GM10266 (cell line): ENCODE data around the gene MAP1LC3B2.

Experiments
- DNase-seq: peaks from one replicate; pipeline ENCODE4 v3.0.0; 2012; ENCODE audit errors: extremely low spot score
- TF ChIP-seq, protein P1 (sequence below): IDR thresholded peaks from 2 replicates; pipeline ENCODE4 v1.5.1; 2012; ENCODE audit warnings: mild to moderate bottlenecking, low read depth; ENCODE audit not compliant: control insufficient read depth, insufficient read depth; ENCODE audit errors: missing control alignments

Gene MAP1LC3B2

GRCh38 chr12:116603546-116604177 is 44.5 kb downstream of the MAP1LC3B2 start:
- DNase-seq, result no peak

DNA sequence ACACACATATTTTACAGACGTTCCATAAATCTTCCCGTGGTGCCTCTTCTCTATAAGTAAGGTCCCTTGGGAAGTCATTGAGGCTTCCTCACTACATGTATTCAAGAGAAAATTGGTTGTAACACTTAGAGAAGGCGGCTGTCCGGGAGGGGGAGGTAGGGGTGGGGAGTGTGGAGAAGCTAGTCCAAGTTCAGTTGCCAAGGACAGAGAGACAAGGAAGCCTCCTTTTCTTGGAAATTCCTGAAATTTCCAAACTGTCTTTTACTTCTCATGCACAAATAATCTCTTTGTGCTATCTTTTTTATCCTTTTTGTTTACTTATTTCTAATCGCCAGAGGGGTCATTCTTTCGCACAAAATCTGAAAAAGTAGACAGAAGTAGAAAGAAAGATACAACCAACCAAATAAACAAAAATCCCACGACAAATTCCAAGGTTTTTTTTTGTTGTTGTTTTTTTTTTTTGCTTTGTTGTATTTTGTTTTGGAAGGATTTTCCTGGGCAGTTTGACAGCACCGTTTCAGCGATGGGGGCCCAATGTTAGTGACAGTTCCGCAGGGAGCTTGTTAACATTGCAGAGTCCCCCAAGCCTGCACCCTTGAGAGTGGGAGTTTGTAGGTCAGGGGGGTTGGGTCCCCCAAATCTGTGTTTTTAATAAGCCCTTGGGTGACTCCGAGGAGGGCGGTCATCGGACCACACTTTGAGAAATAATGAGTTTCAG is 45.2 kb downstream of the MAP1LC3B2 start:
- DNase-seq, result no peak

More at GRCh38 chr12:116603546-116604177, 44.5 kb downstream of the MAP1LC3B2 start:
- TF ChIP-seq, protein P1, sequence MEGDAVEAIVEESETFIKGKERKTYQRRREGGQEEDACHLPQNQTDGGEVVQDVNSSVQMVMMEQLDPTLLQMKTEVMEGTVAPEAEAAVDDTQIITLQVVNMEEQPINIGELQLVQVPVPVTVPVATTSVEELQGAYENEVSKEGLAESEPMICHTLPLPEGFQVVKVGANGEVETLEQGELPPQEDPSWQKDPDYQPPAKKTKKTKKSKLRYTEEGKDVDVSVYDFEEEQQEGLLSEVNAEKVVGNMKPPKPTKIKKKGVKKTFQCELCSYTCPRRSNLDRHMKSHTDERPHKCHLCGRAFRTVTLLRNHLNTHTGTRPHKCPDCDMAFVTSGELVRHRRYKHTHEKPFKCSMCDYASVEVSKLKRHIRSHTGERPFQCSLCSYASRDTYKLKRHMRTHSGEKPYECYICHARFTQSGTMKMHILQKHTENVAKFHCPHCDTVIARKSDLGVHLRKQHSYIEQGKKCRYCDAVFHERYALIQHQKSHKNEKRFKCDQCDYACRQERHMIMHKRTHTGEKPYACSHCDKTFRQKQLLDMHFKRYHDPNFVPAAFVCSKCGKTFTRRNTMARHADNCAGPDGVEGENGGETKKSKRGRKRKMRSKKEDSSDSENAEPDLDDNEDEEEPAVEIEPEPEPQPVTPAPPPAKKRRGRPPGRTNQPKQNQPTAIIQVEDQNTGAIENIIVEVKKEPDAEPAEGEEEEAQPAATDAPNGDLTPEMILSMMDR, result no peak

DNA sequence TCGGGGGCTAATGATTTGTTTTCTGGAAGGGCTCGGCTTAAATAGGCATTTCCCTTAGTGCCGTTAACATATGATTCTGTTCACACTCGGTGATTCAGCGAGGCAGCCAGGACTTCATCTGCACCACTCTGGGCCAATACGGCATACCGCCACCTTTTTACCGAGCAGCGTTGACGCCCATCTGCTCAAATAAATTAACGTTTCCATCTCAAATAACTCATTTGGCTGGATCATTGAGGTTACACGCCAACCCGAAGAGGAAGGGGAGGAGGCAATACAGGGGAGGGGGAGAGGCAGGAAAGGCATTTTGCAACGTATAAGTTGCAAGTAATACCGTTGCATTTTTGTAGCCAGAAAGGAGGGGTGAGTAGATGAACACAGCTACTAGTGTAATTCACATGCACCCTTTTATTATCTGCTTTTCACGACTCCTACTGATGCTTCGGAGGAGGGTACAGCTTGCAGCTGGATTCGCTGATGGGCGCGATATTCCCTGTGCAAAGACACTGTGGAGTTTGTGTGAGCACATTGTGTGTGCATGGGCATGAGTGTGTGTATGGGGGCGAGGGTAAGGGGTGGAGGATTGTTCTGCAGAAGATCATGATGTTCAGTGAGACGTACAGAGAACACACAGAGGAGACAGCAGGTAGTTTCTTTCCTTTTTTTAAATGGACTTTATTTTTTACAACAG is 45.9 kb downstream of the MAP1LC3B2 start:
- DNase-seq, result no peak
- TF ChIP-seq, protein P1, result no peak

More for the DNA sequence above, 45.2 kb downstream of the MAP1LC3B2 start:
- TF ChIP-seq, protein P1, result no peak

DNA sequence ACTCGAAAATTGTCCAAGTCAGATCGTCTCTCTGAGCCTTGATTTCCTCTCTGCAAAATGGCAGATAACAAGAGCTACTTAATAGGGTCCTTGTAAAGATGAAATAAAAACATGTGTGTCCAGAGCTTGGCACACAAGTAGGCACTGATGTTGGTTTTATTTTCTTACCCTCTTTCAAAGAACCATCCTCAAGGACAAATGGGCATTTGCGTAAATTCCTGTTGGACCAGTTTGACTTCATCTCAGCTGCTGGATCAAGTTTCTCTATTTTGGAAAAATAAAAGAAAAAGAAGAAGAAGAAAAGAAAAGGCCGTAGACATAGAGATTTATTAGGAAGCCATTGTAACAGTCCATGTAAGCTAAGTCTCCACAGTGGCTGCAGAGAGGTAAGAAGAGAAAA is 47.2 kb downstream of the MAP1LC3B2 start:
- no peak for DNase-seq
- TF ChIP-seq, protein P1, result no peak

- TF ChIP-seq, protein P1, result no peak
- no peak for DNase-seq
Observed at GRCh38 chr12:116607039-116607438, 47.9 kb downstream of the MAP1LC3B2 start.

DNA sequence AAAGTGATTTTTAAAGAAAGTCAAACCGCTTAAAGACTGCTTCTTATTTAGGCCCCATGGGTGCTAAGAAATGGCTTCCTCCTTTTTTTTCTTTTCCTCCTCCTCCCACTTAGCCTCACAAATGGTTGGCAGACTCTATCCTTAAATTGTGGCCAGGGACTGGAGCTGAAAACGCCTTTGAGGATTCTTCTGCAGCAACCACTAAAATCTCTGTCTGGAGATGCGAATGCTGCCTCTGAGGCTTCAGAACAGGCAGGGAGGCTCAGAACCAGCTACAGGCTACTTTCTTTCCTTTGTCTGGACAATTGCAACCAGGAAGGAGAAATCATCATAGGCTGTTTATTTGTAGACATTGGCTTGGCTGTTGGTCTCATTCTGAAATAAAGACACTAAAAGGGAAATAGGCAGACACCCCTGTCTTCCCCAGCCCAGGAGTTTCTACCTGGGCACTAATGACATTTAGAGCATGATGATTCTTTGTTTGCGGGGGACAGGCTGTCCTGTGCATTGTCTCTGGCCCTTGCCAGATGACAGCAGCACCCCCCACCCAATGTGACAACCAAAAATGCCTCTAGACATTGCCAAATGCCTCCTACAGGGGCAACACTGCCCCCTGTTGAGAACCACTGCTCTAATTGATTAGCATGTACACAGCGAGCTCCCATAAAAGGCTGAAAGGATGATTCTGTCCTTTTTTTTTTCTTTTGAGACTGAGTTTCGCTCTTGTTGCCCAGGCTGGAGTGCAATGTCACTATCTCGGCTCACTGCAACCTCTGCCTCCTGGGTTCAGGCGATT is 50.3 kb downstream of the MAP1LC3B2 start:
- TF ChIP-seq, protein P1, result peak; percentile 35
- no peak for DNase-seq
